COR-L47 (cell line): ENCODE data around the gene MYH7B.

Experiments used
- DNase-seq: peaks from one replicate; lab custom pipeline; 2025; lab: John Stamatoyannopoulos, UW

Gene MYH7B

DNA sequence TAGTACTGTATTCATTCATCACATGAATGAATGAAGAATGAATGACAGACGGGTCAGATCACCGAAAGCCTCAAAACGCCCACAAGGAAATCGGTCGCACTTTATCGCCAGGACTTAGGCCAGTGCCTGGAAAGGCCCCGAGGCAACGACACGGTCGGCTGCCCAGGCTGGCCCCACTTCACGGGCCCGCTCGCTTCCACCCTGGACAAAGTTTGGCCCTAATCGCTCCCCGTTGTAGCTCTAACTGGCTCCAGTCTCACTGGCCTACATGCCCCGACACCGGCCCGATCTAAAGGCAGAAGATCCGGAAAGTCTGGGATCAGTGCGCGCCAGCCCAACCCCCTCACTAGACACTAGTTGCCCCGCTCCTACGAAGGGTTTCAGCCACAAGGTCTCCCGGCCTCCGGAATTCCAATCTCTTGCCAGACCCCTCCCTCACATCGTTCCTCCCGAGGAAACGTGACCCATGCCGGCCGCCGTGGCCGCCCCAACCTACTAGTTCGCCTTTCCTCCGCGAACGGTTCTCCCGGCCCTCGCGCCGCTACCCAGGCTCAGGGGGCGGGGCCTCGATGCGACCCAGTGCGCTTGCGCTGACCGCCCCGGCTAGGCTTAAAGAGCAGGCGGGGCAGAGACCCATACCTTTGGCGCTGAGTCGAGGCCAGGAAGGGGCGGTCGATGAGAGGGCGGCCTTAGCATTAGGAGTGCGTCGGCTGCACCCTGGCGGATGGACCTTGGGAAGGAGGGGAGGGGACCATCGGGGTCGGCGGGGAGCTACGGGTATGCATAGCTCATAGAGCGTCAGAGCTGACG is at the start of gene MYH7B, which contains the start of gene GSS:
MYH7B (plus strand) TSS at position 638 of the 810 bp plus-strand sequence. CDS start 22,138 bp downstream, outside the sequence.
GSS (minus strand) TSS at position 576 of the 810 bp plus-strand sequence. CDS start 3,954 bp downstream, outside the sequence.
- DNase-seq: peak; percentile 94

DNA sequence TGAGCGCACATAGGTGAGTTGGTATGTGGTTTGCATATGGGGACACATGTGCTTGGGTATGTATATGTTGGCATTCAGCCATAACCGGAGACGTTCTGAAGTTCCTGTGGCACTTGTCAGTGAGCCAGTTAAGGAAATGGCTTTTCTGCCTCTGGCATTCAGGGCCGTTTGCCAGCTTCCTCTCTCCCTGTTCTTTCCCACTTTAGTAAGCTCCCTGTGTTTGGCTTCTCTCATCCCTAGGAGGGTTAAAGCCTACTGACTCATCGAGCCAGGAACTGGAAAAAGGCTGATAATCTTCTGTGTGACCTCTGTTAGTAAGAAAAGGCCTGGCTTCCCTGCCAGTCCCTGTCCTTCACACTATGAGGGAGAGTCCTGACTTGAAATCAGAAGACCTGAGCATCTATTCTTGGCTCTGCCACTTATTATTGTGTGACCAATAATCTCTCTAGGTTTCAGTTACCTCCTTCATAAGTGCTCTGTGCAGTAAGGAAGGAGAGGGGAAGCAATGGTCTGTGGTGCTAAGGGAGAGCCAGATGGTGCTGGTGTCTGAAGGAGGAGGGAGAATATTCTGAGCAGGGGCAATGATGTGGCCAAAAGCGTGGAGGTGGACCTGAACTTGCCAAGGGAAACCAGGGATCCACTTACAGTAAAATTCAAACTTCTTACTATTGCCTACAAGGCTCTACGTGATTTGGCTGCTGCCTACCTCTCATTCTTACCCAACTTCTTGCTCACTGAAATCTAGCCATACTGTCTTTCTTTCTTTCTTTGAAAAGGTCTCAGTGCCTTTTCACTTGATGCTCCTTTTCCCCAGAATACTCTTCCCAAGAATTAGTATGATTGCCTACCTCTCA is 47.8 kb upstream of the MYH7B start:
- peak; percentile 26 for DNase-seq

- DNase-seq: no peak
These were observed 40.5 kb upstream of the MYH7B start for GRCh38 chr20:34915131-34915530.

- no peak for DNase-seq
These were observed 39.8 kb upstream of the MYH7B start for GRCh38 chr20:34915749-34916455.

- DNase-seq: no peak
These were observed 38.8 kb upstream of the MYH7B start for GRCh38 chr20:34916774-34917354.

- no peak for DNase-seq
These were observed 35.6 kb upstream of the MYH7B start for GRCh38 chr20:34920055-34920454.

GRCh38 chr20:34921436-34921835 is 34.2 kb upstream of the MYH7B start:
- no peak for DNase-seq

- no peak for DNase-seq
These were observed 32.9 kb upstream of the MYH7B start for GRCh38 chr20:34922654-34923381.

- no peak for DNase-seq
These were observed 32.3 kb upstream of the MYH7B start for GRCh38 chr20:34923414-34923813.

DNA sequence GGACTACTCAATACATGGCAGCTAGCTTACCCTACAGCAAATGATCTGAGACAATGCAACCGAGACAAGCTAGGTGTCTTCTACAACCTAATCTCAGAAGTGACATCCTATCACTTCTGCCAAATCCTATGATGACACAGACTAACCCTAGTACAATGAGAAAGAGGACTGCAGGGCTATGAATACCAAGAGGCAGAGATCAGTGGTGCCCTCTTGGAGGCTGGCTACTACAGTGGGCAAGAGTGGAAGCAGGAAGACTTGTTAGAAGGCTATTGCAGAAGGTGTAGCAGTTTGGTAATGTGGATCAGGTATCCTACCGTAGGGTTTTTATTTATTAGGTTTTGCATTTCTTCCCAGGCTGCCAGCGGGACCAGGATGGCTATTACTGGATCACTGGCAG is 30.3 kb upstream of the MYH7B start:
- no peak for DNase-seq

GRCh38 chr20:34925981-34926380 is 29.7 kb upstream of the MYH7B start:
- DNase-seq: no peak

DNA sequence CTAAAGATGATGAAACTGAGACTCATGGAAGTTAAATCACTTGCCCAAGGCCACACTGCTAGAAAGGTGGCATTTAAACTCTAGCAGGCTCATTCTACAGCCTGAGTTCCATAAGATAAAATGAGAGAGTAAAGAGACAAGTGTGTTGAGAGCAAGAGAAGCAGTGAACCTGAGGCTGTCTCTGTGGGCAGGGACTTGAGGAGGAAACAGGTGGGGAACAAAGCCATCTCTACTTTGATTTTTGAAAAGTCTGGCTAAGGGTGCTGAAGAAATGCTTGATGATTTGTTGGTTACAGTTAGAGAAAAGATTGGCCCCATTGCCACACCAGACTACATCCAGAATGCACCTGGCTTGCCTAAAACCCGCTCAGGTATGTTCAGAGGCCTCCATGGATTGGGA is 29.1 kb upstream of the MYH7B start:
- DNase-seq: no peak

GRCh38 chr20:34927736-34928135 is 27.9 kb upstream of the MYH7B start:
- no peak for DNase-seq

- DNase-seq: no peak
These were observed 27.3 kb upstream of the MYH7B start for GRCh38 chr20:34928411-34928810.

GRCh38 chr20:34931771-34932170 is 23.9 kb upstream of the MYH7B start:
- no peak for DNase-seq

DNA sequence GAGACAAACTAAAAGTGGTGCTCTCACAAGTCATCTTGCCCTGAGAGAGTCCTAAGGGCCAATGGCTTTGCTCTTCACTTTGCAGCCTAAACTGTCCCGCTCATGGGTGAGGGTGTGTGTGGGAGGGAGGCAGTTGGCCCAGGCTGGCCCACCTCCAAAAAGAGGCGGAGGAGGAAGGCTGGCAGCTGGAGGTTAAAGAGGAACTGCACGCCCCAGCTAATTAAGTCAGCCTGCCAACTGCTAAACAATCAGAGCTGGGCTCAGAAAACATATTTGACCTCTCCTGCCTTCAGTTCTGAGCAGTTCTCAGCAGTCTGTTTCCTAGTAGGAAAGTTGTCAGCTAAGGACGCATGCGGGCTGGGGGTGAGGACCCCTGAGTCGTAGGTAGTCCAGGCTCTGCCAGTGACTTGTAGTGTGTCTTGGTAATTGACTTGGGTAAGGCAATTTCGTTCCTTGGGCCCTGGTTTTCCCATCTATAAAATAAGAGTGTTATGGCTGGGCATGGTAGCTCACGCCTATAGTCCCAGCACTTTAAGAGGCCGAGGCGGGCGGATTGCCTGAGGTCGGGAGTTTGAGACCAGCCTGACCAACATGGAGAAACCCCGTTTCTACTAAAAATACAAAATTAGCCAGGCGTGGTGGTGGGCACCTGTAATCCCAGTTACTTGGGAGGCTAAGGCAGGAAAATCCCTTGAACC is 17.1 kb upstream of the MYH7B start:
- peak; percentile 10 for DNase-seq

DNA sequence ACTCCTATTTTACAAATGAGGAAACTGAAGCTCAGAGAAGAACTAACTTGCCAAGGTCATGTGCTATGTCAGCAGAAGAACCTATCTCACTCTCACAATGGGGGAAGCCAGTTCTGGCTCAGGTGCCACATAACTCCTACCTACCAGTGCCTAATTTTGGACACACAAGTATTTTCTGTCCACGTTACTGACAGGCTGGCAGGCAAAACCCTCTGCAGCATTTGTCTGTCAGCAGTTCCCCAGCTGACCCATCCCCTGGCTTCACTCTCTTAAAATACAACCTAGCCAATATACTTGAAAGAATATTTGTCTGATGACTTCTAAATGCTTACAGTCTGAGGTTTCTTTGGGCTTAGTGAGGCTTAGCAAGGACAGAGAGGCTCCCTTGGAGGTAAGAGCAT is 15.6 kb upstream of the MYH7B start:
- no peak for DNase-seq

GRCh38 chr20:34941226-34941625 is 14.4 kb upstream of the MYH7B start:
- DNase-seq: no peak

DNA sequence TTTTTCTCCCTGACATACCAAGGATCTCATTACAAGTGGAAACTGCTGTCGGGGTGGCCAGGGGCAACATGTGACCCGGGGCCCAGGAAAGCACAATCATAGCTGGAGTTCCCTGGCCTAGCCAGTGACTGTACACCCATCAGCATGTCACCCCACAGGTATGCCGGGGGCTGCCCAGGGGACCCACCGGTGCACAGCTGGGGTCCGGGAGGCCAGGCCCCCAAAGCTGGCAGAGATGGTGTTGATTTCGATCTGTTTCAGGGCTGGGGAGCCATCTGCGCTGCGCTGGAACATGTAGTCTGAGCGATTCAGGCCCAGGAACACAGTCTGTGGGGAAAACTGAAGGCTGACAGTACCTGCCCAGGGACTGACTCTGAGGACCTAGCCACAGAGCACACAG is 13.4 kb upstream of the MYH7B start:
- no peak for DNase-seq

DNA sequence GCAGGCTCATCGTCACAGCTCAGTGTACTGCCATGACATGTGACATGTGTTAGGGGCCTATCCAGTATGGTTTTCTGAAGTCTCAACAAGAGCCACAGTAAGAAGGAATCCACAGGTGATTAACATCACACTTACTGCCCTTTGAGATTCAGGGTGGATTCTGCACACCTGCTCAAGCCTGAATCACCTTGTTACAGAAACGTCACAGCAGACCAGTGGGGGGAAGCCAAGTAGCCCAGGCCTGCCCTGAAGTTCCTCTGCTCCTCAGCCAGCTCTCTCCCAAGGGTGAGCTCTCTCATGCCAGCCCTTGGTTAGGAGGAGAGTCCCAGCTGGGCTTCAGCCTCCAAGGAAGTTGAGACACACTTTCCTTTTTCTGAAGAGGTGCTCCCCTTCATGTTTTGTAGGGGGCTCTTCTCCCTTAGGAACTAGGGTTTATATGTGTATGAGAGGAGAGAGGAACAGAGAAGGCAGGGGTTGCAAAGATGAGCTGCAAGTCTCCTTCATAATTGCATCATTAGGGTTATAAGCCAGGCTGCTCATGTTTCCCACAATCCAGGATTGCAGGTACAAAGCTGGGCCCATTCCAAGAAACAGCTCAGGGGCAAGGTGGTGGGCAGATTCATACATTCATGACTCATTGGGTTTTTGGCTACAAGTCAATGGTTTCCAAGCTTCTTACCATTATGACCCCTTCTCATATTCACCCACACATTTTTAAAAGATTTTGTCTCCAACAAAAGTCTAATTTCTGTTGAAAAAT is 11.7 kb upstream of the MYH7B start:
- DNase-seq: no peak
